SK-N-MC (cell line): ENCODE measurements around the gene C1QL1.
"Not testable (repeated sequence)": the region's sequence is repeated elsewhere in the genome, so short reads cannot be mapped to it uniquely, and the experiment has no call there.

Experiments
- DNase-seq: peaks from one replicate; pipeline ENCODE4 v3.0.0-alpha.2; 2011; ENCODE audit warnings: low read depth, low spot score
- H3K27ac ChIP-seq: fragments of 200-600 bp; sonication (generic); 2 replicates; pipeline ENCODE4 v1.5.1; 2016; ENCODE audit warnings: mixed run types
- H3K36me3 ChIP-seq: fragments of 200-600 bp; sonication (generic); 2 replicates; pipeline ENCODE4 v1.6.1; 2017; ENCODE audit warnings: antibody characterized with exemption, low read length, mixed read lengths; ENCODE audit not compliant: insufficient read depth
- H3K4me3 ChIP-seq: fragments of 200-600 bp; sonication (generic); 2 replicates; pipeline ENCODE4 v1.5.1; 2016
- H3K9ac ChIP-seq: fragments of 200-600 bp; sonication (generic); 2 replicates; pipeline ENCODE4 v1.8.0; 2017; ENCODE audit warnings: mixed run types, mixed read lengths; ENCODE audit not compliant: insufficient read length
- H3K9me3 ChIP-seq: fragments of 200-600 bp; sonication (generic); 2 replicates; pipeline ENCODE4 v1.6.1; 2017; ENCODE audit warnings: low read depth, mild to moderate bottlenecking, antibody characterized with exemption, low read length, moderate library complexity, mixed read lengths
- EZH2 ChIP-seq: fragments of 200-600 bp; sonication (generic); IDR thresholded peaks from one replicate; pipeline ENCODE4 v1.6.1; 2017; ENCODE audit warnings: antibody characterized with exemption
- FOXP2 ChIP-seq: optimal IDR thresholded peaks from 2 replicates; pipeline ENCODE3; 2011; ENCODE audit warnings: mild to moderate bottlenecking, moderate library complexity; ENCODE audit not compliant: insufficient read depth; ENCODE audit errors: extremely low read length, control extremely low read depth
- POLR2AphosphoS5 ChIP-seq: IDR thresholded peaks from 2 replicates; pipeline ENCODE4 v1.6.1; 2012; ENCODE audit warnings: mild to moderate bottlenecking, low read depth, low read length, borderline replicate concordance

C1QL1 gene

DNA sequence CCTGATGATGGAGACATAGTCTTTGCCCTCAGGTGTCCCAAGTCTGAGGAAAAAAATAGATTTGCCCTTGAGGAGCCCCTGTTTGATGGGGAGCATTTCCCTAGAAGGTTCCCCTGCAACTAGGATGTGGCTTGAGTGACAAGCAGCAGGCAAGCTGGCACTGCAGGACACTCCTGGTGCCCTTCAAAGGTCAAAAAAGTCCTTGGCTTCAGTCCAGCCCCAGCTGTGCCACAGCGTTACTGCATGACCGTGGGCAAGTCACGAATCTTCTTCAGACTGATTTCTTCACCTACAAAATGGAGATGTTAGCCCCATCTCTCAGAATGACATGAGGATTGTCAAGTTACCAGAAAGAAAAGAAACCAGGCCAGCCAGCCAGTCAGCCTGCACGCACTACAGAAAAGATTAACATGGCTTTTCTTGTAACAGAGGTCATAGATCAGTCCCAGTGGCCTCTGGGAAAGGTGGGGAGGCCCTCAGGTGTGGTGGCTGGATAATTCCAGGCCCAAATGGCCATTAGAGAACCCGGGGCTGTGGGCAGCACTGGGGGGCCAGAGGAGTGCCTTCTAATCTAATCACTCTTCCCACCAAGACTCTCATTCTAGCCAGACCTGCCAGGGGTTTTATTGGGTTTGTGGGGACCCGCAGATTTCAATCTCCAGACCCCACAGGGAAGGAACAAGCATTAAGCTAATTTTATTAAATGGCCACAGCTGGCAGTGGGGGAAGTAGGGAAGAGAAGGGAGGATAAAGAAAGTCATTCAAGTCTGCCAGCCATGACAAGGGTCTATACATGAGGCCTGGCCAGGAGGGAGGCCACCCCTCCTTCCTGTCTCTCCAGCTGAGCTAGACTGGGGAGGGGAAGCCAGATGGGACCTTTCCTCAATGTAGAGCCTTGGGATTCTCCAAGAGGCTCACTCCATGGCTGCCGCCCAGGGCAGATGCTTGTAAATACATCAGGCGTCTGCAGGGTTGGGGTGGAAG, 10.8 kb downstream of the C1QL1 start:
- no peak overlapping the region for H3K27ac ChIP-seq
- H3K9me3 ChIP-seq, result no peaks in the 10 kb centered on the region
- H3K36me3 ChIP-seq, result no peaks in the 10 kb centered on the region
- H3K4me3 ChIP-seq, result no peak overlapping the region
- H3K9ac ChIP-seq, result no peak overlapping the region
- TF ChIP-seq FOXP2 (no peak), POLR2AphosphoS5 (no peak), EZH2 (no peak)
- DNase-seq, result no peak

DNA sequence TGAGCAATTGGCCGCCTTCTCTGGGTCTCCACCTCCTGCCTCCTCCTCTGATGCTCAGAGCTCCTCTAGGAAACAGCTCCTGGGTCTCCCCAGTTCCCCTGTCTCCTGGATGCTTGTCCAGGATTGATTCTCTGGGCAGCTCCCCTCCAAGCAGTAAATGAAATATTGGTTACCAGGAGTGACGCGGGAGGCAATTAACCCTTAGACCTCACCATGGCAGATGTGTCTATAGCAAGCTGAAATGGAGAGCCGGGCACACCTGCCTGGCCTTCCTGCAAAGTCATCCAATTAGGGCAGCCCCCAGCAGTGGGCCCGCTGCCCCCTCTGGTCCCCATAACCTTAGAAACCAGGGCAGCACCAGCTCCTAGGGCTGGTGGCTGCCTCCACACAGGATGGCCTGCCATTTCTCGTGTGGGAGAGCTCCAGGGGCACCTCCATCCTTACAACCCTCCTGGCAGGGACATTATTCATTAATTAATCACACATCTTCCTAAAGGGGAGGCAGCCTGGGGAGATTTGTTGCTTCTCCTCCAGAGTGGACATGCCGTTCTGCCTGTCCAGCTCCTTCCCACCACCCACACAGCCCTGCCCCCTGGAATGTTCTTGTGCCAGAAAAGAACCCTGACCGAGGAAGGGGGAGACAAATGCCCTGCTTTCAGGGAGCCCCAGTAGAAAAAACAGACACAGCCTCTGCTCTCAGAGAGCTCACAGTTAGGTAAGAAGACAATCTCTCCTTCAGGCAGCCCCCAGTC, 12.3 kb downstream of the C1QL1 start:
- DNase-seq, result no peak
- Histone ChIP-seq H3K9ac (no peak overlapping the region), H3K27ac (no peak overlapping the region), H3K36me3 (no peaks in the 10 kb centered on the region), H3K9me3 (no peaks in the 10 kb centered on the region), H3K4me3 (no peak overlapping the region)
- TF ChIP-seq EZH2, result no peak
- TF ChIP-seq POLR2AphosphoS5, result no peak
- no peak for TF ChIP-seq FOXP2

DNA sequence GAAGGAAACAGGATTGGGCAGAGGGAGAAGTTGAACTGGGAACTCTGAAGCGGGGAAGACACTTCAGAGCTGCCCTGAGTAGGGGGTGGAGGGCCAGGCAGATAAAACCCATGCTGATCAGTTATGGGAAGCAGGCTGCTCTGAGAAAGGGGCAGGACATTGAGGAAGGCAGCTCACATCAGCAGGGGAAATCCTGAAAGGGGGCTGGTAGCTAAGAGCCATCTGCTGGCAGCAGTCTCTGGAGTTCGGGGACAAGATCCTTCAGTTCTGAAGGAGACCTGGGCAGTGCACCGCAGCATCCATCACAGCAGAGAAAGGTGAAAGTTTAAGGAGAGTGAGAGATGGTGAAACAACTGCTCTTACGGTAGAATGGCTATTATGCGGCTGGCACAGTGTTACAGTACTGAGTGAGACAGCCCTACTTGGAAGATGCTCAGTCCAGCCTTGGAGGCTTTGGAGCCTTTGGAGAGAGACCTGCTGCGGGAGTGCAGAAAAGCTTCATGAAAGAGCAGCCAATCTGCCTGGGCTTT, 15.1 kb downstream of the C1QL1 start:
- H3K9me3 ChIP-seq, result no peaks in the 10 kb centered on the region
- no peak overlapping the region for H3K4me3 ChIP-seq
- TF ChIP-seq EZH2 (no peak), POLR2AphosphoS5 (no peak), FOXP2 (no peak)
- H3K9ac ChIP-seq, result no peak overlapping the region
- DNase-seq, result no peak
- H3K27ac ChIP-seq, result no peak overlapping the region
- no peaks in the 10 kb centered on the region for H3K36me3 ChIP-seq

- no peak for DNase-seq
- TF ChIP-seq POLR2AphosphoS5 (no peak), FOXP2 (no peak), EZH2 (no peak)
- no peaks in the 10 kb centered on the region for H3K9me3 ChIP-seq
- H3K4me3 ChIP-seq, result peak overlapping the region; percentile 91
- 0 out of 2 replicates have a peak overlapping the region, but pooled peaks have one; percentile 73 for H3K27ac ChIP-seq
- H3K36me3 ChIP-seq, result peaks cover 32% of the 10 kb centered on the region
- peak overlapping the region; percentile 94 for H3K9ac ChIP-seq
These were observed 19.7 kb downstream of the C1QL1 start for GRCh38 chr17:44948315-44948795.

DNA sequence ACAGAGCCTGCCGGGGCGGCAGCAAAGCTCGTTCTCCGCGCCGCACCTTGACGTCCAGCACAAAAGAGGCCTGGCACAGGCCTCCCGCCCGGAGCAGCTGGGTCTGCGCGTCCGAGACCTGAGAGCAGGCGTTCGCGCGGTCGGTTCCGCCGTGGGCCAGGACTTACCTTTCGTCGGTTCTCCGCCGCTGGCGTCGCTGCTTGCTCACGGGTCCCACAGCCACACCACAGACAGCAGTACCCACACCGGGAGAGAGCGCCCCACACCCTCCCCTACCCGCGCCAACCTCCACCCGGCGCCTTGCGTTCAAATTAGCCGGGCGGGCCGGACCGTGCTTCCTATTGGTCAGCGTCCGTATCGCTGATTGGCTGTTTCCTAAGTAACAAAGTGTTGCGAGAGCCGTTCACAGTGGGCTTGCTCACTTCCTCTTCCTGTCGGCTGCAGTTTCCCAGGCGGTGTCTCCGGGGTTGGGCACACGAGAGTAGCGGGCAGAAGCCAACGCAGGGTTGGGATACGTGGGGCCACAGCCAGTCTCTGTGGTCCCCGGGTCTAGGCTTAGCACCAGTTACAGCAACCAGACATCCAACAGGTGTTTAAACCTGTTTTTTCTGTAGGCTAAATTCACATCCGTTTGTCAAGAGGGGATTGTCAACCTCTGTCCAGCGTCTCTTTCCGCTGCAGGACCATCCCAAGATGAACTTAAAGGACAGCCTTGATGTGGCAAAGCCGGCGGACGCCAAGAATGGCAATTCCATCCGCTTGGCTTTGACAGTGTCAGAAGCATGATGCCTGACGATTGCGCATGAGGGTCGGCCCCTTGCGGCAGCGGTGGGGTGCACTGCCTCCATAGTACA, 20.4 kb downstream of the C1QL1 start, which contains the start of gene KIF18B:
Gene KIF18B (minus strand): TSS at position 313 of the 854 bp plus-strand sequence. CDS start 11,429 bp downstream, outside the sequence.
- H3K9me3 ChIP-seq, result no peaks in the 10 kb centered on the region
- peak within 1 kb of the TSS; percentile 91 for H3K4me3 ChIP-seq
- peaks cover 37% of the 10 kb centered on the region for H3K36me3 ChIP-seq
- TF ChIP-seq EZH2 (no peak), FOXP2 (no peak), POLR2AphosphoS5 (peak; percentile 98)
- DNase-seq, result peak; percentile 90
- H3K9ac ChIP-seq, result peak within 1 kb of the TSS; percentile 94
- peak within 1 kb of the TSS; percentile 83 for H3K27ac ChIP-seq

- not testable (repeated sequence) for DNase-seq, H3K9me3 ChIP-seq, H3K27ac ChIP-seq
- peak overlapping the region; percentile 91 for H3K4me3 ChIP-seq
- H3K9ac ChIP-seq, result peak overlapping the region; percentile 94
- peaks cover 55% of the 10 kb centered on the region for H3K36me3 ChIP-seq
These were observed 22.5 kb downstream of the C1QL1 start for GRCh38 chr17:44945652-44946051.

DNA sequence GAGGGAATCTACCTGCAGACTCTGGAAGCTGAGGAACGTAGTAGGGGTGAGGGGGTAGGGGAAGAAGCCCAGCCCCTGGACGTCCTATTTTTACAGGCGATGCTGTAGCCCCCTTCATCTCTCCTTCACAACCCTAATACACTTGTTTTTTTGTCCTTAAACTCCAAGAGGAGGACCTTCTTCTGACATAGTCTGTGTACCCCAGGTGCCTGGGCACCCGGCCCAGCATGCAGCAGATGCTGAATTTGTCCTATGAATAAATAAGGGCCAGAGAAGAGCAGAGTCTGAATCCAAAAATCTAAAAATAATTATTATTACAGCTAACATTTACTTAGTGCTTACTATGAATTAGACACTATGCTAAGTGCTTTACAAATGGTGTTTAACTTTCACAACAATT, 25.6 kb downstream of the C1QL1 start:
- Histone ChIP-seq H3K27ac (no peak overlapping the region; the same call in 1 of the 2 replicates), H3K36me3 (peaks cover 86% of the 10 kb centered on the region), H3K9ac (no peak overlapping the region), H3K4me3 (no peak overlapping the region), H3K9me3 (no peaks in the 10 kb centered on the region)
- no peak for DNase-seq
- TF ChIP-seq EZH2 (no peak), FOXP2 (no peak), POLR2AphosphoS5 (no peak)
